NCI-H187 treated with DMSO at 0.1 percent for 48 hours (cell line): ENCODE measurements around the gene GRM8.

Experiments
- DNase-seq: peaks from one replicate; lab custom pipeline; 2025; lab: John Stamatoyannopoulos, UW

GRM8 gene

GRCh38 chr7:126658684-126659083, 594.1 kb downstream of the GRM8 start:
- DNase-seq, result no peak

- no peak for DNase-seq
These were observed 595.0 kb downstream of the GRM8 start for GRCh38 chr7:126657599-126658358.

- DNase-seq, result no peak
These were observed 595.6 kb downstream of the GRM8 start for GRCh38 chr7:126657137-126657536.

GRCh38 chr7:126656165-126656564, 596.6 kb downstream of the GRM8 start:
- no peak for DNase-seq

GRCh38 chr7:126637538-126637937, 615.2 kb downstream of the GRM8 start:
- DNase-seq, result no peak

GRCh38 chr7:126635545-126635944, 617.2 kb downstream of the GRM8 start:
- peak; percentile 49 for DNase-seq

GRCh38 chr7:126608339-126608776, 644.4 kb downstream of the GRM8 start:
- DNase-seq, result no peak

- DNase-seq, result no peak
These were observed 646.4 kb downstream of the GRM8 start for GRCh38 chr7:126606331-126606730.

- DNase-seq, result no peak
These were observed 647.2 kb downstream of the GRM8 start for GRCh38 chr7:126605553-126605952.

GRCh38 chr7:126605056-126605455, 647.7 kb downstream of the GRM8 start:
- DNase-seq, result no peak

- no peak for DNase-seq
These were observed 663.6 kb downstream of the GRM8 start for GRCh38 chr7:126589068-126589684.

GRCh38 chr7:126578338-126578737, 674.4 kb downstream of the GRM8 start:
- DNase-seq, result peak; percentile 96

GRCh38 chr7:126574276-126575250, 678.2 kb downstream of the GRM8 start:
- no peak for DNase-seq

GRCh38 chr7:126570845-126571244, 681.9 kb downstream of the GRM8 start:
- no peak for DNase-seq

GRCh38 chr7:126569402-126569801, 683.3 kb downstream of the GRM8 start:
- no peak for DNase-seq

GRCh38 chr7:126557271-126557670, 695.5 kb downstream of the GRM8 start:
- no peak for DNase-seq

GRCh38 chr7:126541406-126541805, 711.3 kb downstream of the GRM8 start:
- DNase-seq, result no peak

GRCh38 chr7:126535176-126535575, 717.6 kb downstream of the GRM8 start:
- peak; percentile 97 for DNase-seq

GRCh38 chr7:126533715-126534114, 719.0 kb downstream of the GRM8 start:
- DNase-seq, result peak; percentile 91

GRCh38 chr7:126529833-126530232, 722.9 kb downstream of the GRM8 start:
- no peak for DNase-seq

GRCh38 chr7:126529254-126529653, 723.5 kb downstream of the GRM8 start:
- DNase-seq, result no peak

GRCh38 chr7:126525906-126526305, 726.8 kb downstream of the GRM8 start:
- DNase-seq, result no peak
